HG03025 (cell line): ENCODE measurements around the gene TUBA8.
"Not testable (repeated sequence)": the region's sequence is repeated elsewhere in the genome, so short reads cannot be mapped to it uniquely, and the experiment has no call there.

Source experiments
- ATAC-seq: cut with Tn5 transposase; IDR thresholded peaks from one replicate; pipeline ENCODE4 v1.9.1; 2021; ENCODE audit warnings: mild to moderate bottlenecking, moderate library complexity; ENCODE audit not compliant: unreplicated experiment, low FRiP score

Gene TUBA8

DNA sequence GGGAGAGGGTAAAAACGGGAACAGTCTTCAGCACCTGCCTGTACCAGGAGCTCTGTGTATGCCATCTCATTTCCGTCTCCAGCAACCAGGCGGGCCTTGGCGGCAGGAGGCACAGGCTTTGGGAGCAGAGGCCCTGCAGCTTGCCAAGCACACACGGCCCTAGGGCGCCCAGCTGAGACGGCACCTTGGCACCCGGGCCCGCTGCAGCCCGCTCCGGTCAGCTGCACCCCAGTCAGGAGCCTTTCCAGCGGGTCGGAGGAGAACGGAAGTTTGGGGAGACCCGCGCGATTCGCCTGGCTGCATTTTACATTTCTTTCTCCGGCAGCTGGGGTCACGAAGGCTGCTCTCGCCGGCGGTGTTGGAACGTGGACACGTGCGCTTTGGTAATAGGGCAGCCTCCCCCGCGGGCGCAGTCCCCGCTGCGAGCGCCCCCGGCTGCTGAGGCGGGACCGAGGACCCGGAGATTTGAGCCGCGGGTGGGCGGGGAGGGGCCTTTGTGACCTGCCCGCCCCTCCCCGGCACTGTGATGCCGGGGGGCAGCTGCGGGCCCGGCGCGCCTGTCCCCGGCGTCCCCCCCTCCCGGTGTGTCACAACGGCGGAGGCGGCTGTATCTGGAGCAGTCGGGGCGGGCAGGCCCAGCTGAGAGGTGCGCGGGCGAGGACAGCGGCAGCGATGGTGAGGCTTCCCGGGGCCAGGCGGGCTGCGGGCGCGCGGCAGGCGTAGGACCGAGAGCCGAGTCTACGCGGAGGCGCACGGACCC, at the start of gene TUBA8:
Gene TUBA8, plus strand, starts transcription at position 616 of the 760 bp plus-strand sequence. Its CDS starts 57 bp downstream, at position 673.
- no peak for ATAC-seq

DNA sequence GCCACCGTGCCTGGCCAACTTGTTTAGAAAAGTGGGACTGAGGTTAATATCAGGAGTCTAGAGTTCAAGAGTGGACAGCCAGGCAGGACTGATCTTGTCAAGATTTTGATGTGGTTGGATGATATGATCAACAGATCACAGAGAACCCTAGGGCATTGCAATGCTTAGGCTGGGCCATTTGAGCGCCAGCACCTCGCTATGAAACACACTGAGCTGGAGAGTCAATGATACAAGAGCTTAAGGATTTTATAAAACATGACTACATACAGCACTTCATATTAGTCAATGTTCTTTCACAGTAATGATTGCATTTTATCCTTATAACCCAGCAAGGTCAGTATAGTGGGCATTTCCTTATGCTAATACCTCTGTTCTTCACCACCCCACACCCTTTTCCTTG, 48.2 kb upstream of the TUBA8 start:
- no peak for ATAC-seq

DNA sequence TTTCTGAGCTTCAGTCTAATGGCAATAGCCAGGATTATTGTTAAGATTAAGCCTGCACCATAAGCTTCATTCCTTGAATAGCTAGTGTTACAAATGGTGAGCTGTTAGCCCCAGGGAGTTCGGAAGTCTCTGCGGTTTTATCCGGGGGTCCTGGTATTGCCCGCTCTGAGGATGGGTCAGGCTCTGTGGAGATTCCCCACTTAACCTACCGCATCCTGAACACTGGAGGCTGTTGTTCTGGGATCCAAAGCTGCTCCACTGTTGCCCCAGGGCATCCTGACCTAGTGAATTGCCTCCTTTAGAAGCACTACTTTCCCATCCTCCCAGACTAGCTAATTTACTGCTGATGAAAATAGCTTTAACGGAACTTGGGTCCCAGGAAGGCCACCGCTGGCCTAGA, 47.3 kb upstream of the TUBA8 start:
- no peak for ATAC-seq

DNA sequence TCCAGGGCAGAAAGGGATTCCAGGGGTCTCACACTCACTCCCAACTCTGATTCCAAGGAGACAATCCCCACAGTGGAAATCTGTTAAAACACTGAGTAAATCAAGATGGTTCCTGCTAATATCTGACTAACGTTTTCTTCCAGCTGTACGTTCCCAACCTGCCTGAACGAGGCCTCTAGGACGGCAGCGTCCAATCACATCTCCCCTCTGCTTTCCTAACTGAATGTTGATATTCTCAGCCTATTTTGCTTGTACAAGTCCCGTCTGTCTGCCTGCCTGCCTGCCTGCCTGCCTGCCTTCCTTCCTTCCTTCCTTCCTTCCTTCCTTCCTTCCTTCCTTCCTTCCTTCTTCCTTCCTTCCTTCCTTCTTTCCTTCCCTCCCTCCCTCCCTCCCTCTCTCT, 46.9 kb upstream of the TUBA8 start:
- not testable (repeated sequence) for ATAC-seq

DNA sequence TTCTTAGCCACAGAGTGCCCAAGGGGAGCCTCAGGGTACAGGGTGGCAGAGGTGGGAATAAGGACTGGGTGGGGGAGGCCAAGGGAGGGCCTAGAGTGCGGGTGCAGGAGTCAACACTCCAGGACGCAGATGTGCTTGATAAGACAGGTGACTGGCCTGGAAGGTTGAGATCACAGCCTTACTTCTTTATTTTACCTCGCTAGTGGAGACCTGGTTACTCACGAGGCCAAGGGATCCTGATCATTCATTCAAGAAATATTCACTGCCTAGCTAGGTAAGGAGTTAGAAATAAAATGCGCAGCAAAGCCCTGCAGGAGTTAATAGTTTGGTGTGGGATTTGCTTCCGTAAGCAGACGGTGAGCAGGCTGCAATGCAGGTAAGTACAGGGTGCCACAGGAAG, 46.0 kb upstream of the TUBA8 start:
- ATAC-seq, result no peak

DNA sequence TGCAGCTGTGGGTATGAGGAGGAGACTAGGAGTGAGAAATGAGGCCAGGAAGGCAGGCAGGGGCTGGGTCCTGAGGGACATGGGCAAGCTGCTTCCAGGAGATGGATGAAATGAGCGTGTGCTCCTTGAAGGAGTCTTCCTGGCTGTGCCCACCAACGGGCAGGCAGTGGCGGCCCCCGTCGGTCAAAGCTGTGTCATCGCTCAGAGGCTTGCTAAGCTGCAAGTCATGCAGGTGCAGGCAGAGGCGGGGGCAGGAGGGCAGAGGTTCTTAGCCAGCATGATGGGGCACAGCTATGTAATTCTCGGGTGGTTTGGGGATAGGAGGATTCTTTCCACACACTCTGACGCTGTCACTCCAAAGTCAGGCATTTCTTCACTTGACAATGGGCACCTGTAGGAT, 45.4 kb upstream of the TUBA8 start:
- ATAC-seq, result no peak

DNA sequence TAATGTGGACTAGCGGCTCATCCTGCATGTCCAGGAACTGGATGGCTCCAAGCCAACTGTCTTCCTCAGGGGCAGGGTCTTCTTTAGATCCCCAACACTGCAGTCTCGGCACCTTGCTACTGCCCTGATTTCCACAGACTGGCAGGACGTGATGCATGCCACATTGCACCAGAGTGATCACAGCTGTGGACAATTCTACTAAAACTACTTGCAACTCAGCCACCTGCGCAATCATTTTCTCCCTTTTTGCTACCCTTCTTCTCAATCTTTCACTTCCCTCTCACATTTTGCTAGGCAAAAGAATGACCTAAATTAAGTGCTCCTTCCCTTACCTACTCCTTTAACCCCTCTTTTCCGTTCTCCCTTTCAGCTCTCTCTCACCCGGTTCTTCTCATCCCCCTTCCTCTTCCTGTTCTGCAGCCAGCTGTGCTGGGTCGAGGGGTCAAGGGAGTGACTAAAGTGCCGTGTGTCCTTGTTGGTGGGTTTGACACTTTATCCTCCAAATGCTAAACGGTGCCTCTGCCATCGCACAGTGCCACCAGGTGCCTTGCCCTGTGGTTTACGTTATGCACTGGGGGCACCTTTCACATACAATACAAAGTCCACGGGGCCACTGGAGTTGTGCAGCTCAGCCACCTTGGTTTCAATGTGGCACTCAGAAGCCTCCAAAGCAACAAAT, 44.3 kb upstream of the TUBA8 start:
- ATAC-seq, result no peak

DNA sequence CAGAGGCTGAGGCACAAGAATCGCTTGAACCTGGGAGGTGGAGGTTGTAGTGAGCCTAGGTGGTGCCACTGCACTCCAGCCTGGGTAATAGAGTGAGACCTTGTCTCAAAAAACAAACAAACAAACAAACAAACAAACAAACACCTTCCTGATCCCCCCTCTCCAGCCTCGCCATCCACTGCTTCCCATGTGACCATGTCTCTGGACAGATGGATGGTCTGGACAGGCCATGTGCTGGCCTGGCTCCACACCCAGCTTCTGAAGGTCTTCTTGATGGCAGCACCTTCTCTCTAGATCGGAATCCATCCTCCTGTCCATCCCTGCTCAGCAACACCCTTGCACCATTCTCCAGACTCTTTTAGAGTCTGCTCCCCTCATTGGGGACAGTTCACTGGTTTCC, 43.5 kb upstream of the TUBA8 start:
- no peak for ATAC-seq

DNA sequence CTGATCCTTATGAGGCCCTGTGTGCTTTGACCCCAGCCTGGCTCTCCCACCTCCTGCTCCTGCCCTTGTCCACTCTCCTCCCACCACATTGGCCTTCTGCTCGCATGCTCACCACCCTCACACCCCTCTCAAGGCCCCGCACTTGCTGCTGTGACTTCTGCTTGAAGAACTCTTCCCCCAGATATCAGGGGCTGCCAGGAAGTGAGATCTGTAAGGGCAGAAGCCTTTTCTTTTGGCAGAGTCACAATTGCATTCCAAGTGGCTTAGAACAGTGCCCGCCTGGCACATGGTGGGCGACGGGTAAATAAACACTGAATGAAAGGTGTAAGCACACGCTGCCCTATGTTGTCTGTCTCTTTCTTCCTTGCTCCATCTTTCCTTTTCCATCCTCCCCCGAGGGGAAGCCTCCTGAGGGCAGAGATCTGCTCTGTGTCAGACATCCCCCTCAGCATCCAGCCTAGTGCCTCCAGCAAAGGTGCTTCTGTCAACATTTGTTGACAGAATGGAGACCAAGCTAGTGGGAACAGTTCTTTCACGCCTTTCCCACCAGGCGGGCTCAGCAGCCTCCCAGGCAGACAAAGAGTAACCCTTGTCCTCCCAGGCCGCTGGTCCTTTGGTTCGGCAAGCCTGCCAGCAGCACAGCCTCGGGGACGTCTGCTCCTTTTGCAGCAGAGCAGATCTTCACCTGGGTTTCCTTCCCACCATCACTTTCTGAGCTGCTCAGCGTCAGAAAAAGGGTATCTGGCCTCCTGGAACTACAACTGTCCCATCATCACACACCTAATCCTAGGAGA, 42.9 kb upstream of the TUBA8 start:
- no peak for ATAC-seq

DNA sequence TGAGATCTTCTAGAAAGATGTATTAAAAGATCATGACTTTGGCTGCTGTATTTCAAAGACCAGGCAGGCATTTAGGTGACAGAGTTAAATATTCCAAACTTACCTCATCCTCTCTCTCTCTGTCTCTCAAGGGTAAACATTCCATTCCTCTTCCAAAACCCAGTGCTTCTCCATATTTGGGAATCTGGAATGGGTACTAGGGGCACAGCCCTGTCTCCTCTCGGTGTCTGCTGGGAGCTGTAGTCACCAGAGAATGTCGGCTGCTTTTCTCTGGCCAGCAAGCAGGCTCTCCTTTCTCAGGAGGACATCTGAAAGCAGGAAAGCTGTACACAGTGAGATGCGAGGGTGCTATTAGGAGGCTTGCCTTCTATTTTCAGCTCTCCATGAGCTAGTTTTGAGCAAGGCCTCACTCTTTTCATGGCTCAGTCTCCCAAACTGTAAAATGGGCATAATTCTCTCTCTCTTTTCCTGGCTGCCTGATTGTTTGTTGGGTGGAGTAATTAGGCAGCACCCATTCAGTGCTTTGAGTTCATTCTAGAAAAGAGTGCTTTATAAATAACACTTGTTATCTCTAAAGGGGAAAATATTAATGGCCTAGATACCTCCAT, 42.1 kb upstream of the TUBA8 start:
- no peak for ATAC-seq

DNA sequence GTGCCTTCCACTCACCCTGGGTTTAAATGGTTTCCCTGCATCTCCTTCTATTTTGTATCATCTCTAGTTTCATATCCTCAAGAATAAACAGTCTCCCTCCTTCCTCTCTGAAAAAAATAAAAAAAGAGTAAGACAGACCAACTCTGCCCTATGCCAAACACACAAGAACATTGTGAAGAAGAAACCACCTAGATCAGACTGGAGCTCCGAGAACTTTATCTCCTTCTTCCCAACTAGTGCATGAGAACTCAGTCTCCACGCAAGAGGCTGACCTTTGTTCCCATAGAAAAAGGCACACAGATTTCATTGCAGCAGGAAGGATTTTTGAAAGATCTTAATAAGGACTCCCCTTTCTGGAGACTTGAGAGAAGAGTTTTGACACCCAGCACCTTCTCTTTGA, 41.6 kb upstream of the TUBA8 start:
- no peak for ATAC-seq

DNA sequence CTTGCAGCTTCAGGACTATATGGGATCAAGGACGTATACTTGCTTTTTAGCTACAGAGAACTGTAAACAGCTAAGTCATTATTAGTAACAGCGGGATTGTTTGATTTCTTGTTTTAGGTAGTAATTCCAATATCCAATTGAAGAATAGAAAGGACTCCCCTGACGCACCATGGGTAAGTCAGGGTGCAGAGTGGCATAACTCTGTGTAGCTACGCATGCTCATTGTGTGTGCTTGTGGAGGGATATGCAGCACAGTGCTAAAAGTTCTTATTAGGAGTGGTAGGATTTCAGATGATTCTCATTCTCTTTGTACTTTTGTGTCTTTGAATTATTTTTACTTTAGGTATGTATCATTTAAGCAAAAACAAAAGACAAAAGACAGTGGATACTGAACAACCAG, 40.6 kb upstream of the TUBA8 start:
- ATAC-seq, result no peak

DNA sequence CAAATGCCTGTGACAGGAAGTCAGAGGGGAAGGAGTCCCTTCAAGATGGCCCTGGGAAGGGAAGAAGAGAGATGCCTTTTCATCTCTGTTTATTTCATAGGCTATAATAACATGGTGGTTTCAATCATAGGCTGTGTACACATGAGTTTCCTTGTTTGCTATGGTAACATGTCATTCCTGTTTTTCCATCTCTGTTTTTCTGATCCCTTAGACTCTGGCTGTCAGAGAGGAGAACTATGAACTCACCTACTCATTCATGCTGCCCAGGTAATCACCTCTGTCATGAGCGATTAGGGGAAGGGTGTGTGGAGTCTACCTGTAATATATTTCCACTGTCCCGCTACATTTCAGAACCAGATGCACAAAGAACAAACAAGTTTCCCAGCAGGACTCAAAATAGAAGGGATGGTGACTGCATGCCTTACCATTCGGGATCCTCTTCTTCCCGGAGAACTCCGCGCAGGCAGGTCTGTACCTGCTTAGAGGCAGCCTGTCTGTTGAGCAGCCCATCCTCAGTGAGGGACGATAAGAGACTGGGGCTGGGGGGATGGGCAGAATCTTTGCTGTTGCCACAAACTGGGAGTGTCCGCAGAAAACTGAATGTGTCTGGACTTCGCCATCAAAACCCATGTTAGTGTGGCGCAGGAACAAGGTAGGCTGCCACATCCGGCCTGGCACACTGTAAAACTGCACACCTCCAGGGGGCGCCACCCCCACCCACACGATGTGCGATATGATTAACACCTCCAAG, 39.9 kb upstream of the TUBA8 start:
- ATAC-seq, result no peak

DNA sequence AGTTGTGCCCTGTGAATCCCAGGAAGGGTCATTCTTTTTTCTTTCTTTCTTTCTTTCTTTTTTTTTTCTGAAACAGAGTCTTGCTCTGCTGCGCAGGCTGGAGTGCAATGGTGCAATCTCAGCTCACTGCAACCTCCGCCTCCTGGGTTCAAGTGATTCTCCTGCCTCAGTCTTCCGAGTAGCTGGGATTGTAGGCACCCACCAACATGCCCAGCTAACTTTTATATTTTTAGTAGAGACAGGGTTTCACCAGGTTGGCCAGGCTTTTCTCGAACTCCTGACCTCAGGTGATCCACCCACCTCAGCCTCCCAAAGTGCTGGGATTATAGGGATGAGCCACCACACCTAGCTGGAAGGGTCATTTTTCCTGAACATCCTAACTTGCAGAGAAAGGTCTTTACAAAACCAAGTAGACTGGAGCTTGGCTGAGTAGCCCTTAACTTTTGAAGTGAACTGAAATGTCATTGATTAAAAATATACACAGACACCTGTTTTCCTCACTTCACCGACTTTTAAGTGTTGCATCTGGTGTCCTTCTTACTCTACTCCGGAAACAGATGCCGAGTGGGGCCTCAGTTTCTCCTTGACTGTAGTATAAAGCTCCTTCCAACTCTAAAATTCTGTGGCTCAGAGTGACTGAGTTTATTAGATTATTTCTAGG, 39.2 kb upstream of the TUBA8 start:
- ATAC-seq, result not testable (repeated sequence)

DNA sequence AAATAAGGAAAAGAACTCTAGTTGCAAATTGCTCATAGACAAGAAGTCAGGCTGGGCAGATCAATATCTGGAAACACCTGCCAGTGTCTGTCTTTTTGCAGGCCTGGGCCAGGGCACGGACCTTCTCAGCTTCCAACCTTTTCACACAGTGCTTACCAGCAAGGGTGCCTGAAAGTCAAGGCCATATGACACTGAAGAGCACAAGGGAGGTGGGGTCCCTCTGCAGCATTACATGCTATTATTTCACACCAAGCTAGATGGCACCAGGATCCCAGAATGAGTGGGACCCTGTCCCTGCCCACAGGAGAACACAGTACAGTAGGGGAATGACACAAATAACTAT, 38.7 kb upstream of the TUBA8 start:
- no peak for ATAC-seq

DNA sequence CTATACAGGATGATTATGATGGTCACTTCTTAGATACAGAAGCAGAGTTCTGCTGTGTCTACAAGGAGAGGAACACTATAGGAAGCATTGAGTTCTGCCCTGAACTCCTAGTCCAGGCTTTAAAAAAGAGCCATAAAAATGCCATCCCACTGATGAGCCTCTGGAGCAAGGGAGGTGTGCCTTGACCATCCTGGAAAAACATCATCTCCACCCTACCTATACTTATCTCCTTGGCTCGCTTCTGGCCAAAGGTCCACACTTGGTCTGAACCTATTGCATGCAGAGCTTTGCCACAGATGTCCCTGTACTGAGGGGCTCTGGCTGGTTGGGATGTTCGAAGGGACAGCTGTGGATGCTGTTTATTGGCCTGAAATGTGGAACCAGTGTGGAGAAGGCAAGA, 37.1 kb upstream of the TUBA8 start:
- ATAC-seq, result no peak

DNA sequence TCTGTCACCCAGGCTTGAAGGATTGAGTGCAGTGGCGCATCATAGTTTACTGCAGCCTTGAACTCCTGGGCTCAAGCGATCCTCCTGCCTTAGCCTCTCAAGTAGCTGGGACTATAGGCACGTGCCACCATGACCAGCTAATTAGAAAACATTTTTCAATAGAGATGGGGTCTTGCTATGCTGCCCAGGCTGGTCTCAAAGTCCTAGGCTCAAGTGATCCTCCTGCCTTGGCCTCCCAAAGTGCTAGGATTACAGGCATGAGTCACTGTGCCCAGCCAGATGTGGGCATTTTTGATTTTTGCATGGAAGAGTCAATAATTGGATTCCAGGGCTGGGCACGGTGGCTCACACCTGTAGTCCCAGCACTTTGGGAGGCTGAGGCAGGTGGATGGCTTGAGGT, 36.7 kb upstream of the TUBA8 start:
- not testable (repeated sequence) for ATAC-seq

DNA sequence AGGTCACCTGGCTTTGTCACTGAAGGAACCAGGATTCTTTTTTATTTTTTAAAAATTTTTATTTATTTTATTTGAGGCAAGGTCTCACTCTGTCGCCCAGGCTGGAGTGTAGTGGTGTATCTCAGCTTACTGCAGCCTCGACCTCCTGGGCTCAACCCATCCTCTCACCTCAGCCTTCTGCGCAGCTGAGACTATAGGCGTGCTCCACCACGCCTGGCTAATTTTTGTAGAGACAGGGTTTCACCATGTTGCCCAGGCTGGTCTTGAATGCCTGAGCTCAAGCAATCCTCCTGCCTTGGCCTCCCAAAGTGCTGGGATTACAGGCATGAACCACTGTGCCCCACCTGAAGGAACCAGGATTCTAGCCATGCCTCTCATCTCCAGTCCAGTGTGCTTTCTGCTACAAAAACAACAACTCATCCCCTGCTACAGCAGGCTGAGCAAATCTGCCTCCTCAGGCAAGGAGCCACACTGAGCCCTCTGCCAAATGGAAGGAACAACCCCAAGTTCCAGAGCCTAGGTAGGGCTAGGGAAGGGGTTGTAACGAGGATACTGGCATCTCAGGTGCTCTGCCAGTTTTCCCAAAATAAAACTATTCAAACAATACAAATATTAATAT, 35.4 kb upstream of the TUBA8 start:
- no peak for ATAC-seq

DNA sequence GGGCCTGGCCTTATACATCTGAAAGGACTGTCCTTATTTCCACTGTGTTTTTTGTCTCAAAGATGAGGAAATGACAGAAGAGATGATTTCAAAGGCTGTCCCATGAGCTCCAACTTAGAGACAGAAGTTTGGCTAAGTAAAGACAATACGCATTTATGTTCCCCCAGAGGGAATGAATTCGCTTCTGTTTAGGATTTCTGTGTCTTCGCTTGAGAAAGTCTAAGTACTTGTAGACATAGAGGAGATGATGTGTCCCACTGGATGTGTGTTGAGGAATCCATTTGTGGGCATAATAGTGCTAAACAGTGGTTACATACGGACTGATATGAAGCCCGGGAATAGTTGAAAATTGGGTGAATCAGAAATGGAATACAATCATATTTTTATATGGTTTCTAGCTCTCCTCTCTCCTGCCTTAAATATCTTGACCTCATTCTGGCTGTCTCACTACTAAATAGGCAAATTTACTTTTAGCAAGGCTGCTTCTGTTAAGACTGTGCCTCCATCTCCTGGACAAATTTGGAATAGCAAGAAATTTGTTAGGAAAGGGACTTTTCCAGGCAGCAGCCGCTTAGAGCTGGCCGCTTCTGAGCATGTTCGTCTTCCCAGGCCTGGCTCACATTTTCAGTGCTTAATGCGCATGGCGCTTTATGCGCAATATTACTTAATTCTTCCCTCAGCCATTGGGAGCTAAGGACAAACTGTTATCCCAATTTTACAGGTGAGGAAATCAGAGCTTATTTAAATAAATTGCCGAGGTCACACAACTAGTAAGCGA, 34.7 kb upstream of the TUBA8 start:
- ATAC-seq, result no peak
